CD14-positive monocyte (primary cell): Measurements from ENCODE around the gene NTN3. TPM values are rescaled to one million over a fixed set of nuclear protein-coding genes. Genes with fewer than 3 reads are reported as not detected.
A peak's percentile ranks its signal among the peaks of the same experiment; 100 is the strongest.

Experiments used
- DNase-seq, 3 donors: peaks; one replicate each; pipeline ENCODE4 v3.0.0-alpha.2; 2011 to 2022
- H2AFZ ChIP-seq: 2 replicates; pipeline ENCODE4 v1.6.0; 2012; ENCODE audit warnings: mild to moderate bottlenecking, low read depth, low read length, inconsistent platforms; ENCODE audit not compliant: insufficient read depth, poor library complexity, severe bottlenecking
- H3K27ac ChIP-seq, 2 donors: 1 replicate in 1 of 2; 2 replicates in 1 of 2; pipeline ENCODE4 v1.5.1; 2012 to 2013; ENCODE audit warnings: low read length in 2 of 2, control low read depth in 1 of 2, inconsistent platforms in 1 of 2, low read depth in 1 of 2, mild to moderate bottlenecking in 1 of 2
- H3K27me3 ChIP-seq, 2 donors: one replicate each; pipeline versions ENCODE4 v1.6.0 to v1.6.1; 2011 to 2013; ENCODE audit warnings: low read length in 2 of 2; ENCODE audit not compliant: control insufficient read depth in 2 of 2, insufficient read depth in 2 of 2
- H3K36me3 ChIP-seq, 2 donors: replicated peaks in 1 of 2; 1 replicate in 1 of 2; 2 replicates in 1 of 2; pipeline versions ENCODE4 v1.5.1 to v1.6.1; 2012 to 2013; ENCODE audit warnings: low read length in 2 of 2, control low read depth in 1 of 2, inconsistent platforms in 1 of 2, mild to moderate bottlenecking in 1 of 2; ENCODE audit not compliant: insufficient read depth in 2 of 2, control insufficient read depth in 1 of 2
- H3K4me1 ChIP-seq, 2 donors: 1 replicate in 1 of 2; 2 replicates in 1 of 2; pipeline versions ENCODE4 v1.5.1 to v1.6.1; 2012 to 2013; ENCODE audit warnings: low read length in 2 of 2, control low read depth in 1 of 2, inconsistent platforms in 1 of 2, mild to moderate bottlenecking in 1 of 2, moderate library complexity in 1 of 2; ENCODE audit not compliant: insufficient read depth in 2 of 2, control insufficient read depth in 1 of 2
- H3K4me2 ChIP-seq: replicated peaks from 2 replicates; pipeline ENCODE3; 2012; ENCODE audit warnings: low read length, moderate library complexity, mild to moderate bottlenecking; ENCODE audit not compliant: poor library complexity, severe bottlenecking; ENCODE audit errors: extremely low read depth
- H3K4me3 ChIP-seq, 3 experiments: fragments of 200-600 bp in 1 of 3; sonication (generic) in 1 of 3; replicated peaks in 1 of 3; 1 replicate in 2 of 3; 2 replicates in 1 of 3; pipeline ENCODE4 v1.5.1; 2011 to 2013; ENCODE audit warnings: low read length in 3 of 3, mild to moderate bottlenecking in 3 of 3, control low read depth in 2 of 3, low read depth in 2 of 3, inconsistent platforms in 1 of 3, moderate library complexity in 1 of 3
- H3K79me2 ChIP-seq: 2 replicates; pipeline ENCODE4 v1.6.0; 2012; ENCODE audit warnings: mild to moderate bottlenecking, control low read depth, inconsistent platforms, low read length, moderate library complexity; ENCODE audit not compliant: insufficient read depth
- H3K9ac ChIP-seq: 2 replicates; pipeline ENCODE4 v1.6.0; 2017; ENCODE audit warnings: low read length, mild to moderate bottlenecking; ENCODE audit not compliant: insufficient read depth, poor library complexity, severe bottlenecking
- H3K9me3 ChIP-seq, 2 donors: replicated peaks in 1 of 2; 1 replicate in 1 of 2; 2 replicates in 1 of 2; pipeline versions ENCODE4 v1.5.1 to v1.6.1; 2012 to 2013; ENCODE audit warnings: low read length in 2 of 2, control low read depth in 1 of 2; ENCODE audit not compliant: control insufficient read depth in 1 of 2, insufficient read depth in 1 of 2
- H4K20me1 ChIP-seq: 2 replicates; pipeline ENCODE4 v1.6.0; 2012; ENCODE audit warnings: mild to moderate bottlenecking, low read length, control low read depth, moderate library complexity; ENCODE audit not compliant: insufficient read depth
- H3K27ac Mint-ChIP-seq, 7 donors: one replicate each; pipeline ENCODE4 v1.8.0; 2020; ENCODE audit warnings: mild to moderate bottlenecking in 7 of 7, mixed read lengths in 7 of 7, moderate library complexity in 6 of 7, inconsistent platforms in 2 of 7
- H3K27me3 Mint-ChIP-seq, 3 donors: one replicate each; pipeline ENCODE4 v1.8.0; 2021 to 2022; ENCODE audit warnings: low read depth in 3 of 3, mild to moderate bottlenecking in 3 of 3, mixed read lengths in 3 of 3, moderate library complexity in 3 of 3, inconsistent platforms in 1 of 3
- H3K36me3 Mint-ChIP-seq, 2 donors: one replicate each; pipeline ENCODE4 v1.8.0; 2020; ENCODE audit warnings: mixed read lengths in 2 of 2, inconsistent platforms in 1 of 2, mild to moderate bottlenecking in 1 of 2
- H3K4me1 Mint-ChIP-seq: one replicate; pipeline ENCODE4 v1.8.0; 2020; ENCODE audit warnings: mild to moderate bottlenecking, mixed read lengths
- H3K4me3 Mint-ChIP-seq, 2 donors: one replicate each; pipeline ENCODE4 v1.8.0; 2020; ENCODE audit warnings: mild to moderate bottlenecking in 2 of 2, mixed read lengths in 2 of 2, moderate library complexity in 1 of 2
- H3K9me3 Mint-ChIP-seq, 7 donors: one replicate each; pipeline ENCODE4 v1.8.0; 2020 to 2022; ENCODE audit warnings: mixed read lengths in 7 of 7, mild to moderate bottlenecking in 6 of 7, moderate library complexity in 6 of 7, inconsistent platforms in 2 of 7
- CTCF ChIP-seq: fragments of 200-600 bp; IDR thresholded peaks from one replicate; pipeline ENCODE4 v1.8.0; 2022; ENCODE audit warnings: antibody characterized with exemption, mild to moderate bottlenecking
- WGBS: methylation state at CpG from one replicate; pipeline ENCODE4 v1.1.5; 2013; ENCODE audit warnings: missing lambda C conversion rate; ENCODE audit not compliant: insufficient coverage; 5-methylcytosine and 5-hydroxymethylcytosine counted together
- intact Hi-C, 2 donors: fragments of 100-400 bp; cut with micrococcal nuclease; formaldehyde crosslinking; loops; one replicate each; pipeline versions ENCODE4 v1.15.0 to v1.15.1; 2023
- polyA plus RNA-seq, 3 donors: library from polyadenylated mRNA; depleted of rRNA in 1 of 3; unstranded in 2 of 3; stranded (reverse) in 1 of 3; fragments of 300-500 nt in 2 of 3; fragments of >200 nt in 1 of 3; fragmentation: Illumina TruSeq in 2 of 3; gene quantifications; 1 replicate in 2 of 3; 2 replicates in 1 of 3; pipeline ENCODE4 v1.2.3, GENCODE V29; 2012 to 2021

The NTN3 gene
- polyA plus RNA-seq, 3 donors: not detected

DNA sequence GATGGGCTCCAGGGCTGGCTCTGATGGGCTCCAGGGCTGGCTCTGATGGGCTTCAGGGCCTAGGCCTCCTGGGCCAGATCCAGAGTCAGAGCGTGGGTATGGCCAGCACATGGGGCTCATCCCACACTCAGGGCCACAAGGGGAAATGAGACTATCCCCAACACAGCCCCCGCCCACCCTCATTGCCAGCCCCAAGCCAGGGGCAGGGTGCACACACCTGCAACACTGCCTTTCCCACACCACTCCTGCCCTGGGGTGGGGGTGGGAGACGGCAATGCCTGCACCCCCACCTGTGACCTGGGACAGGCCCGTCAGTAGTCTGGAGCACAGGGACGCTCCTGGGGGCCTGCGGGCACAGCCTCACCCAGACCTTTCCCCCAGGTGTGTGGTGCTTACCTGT, 28.4 kb downstream of the NTN3 start:
- no peaks in the 10 kb centered on the region for H3K27me3 ChIP-seq
- Mint-ChIP-seq H3K36me3 (peaks cover 23 to 40% of the 10 kb centered on the region in 2 donors), H3K27me3 (no peaks in the 10 kb centered on the region), H3K27ac (no peak overlapping the region), H3K4me1 (peaks cover 18% of the 10 kb centered on the region), H3K4me3 (no peak overlapping the region), H3K9me3 (no peaks in the 10 kb centered on the region)
- no peak overlapping the region for H2AFZ ChIP-seq
- H3K79me2 ChIP-seq: peaks cover 10% of the 10 kb centered on the region
- WGBS: no CpG with 5 or more reads among the region's 6 CpGs
- intact Hi-C loops: no loop called here
- no peak overlapping the region for H3K4me2 ChIP-seq
- DNase-seq: no peak
- H3K4me1 ChIP-seq: peaks cover 29 to 32% of the 10 kb centered on the region in 2 donors
- no peaks in the 10 kb centered on the region for H3K9me3 ChIP-seq
- H3K9ac ChIP-seq: no peak overlapping the region
- H4K20me1 ChIP-seq: peaks cover 5% of the 10 kb centered on the region
- H3K27ac ChIP-seq: no peak overlapping the region
- peaks cover 23 to 34% of the 10 kb centered on the region in 2 donors for H3K36me3 ChIP-seq
- H3K4me3 ChIP-seq: no peak overlapping the region
- TF ChIP-seq CTCF: no peak

DNA sequence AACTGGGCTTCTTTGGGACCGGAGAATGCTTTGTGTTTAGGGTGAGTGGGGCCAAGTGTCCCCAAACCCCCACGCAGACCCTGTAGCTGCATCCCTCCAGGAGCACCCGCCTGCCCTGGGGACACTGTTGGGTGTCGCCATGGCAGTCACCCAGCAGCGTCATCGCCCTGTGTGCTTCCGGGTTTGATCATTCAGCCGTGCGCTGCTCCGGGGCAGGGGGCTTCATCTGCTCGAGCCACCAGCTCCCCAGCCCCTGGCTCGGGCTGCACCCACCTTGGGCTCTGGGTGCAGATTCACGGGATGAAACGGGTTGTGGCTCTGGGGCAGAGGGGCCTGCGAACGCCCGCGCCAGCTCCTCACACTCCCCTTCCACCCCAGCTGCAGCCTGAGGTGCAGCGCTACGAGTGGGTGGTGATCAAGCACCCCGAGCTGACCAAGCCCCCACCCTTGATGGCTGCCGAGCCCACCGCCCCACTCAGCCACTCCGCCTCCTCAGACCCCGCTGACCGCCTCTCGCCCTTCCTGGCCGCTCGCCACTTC, 28.9 kb downstream of the NTN3 start:
- no peak overlapping the region for H3K4me3 ChIP-seq
- H4K20me1 ChIP-seq: peaks cover 5% of the 10 kb centered on the region
- H3K27me3 Mint-ChIP-seq: no peaks in the 10 kb centered on the region
- no peaks in the 10 kb centered on the region for H3K9me3 Mint-ChIP-seq
- no peak overlapping the region for H3K4me3 Mint-ChIP-seq
- no peak overlapping the region for H3K27ac ChIP-seq
- intact Hi-C loops: loop anchor here (5.0 to 10.0 kb wide), 6 partner anchors 33 to 345 kb away; partner anchors contain the start of genes ABCA3 (in 1 of the 2), CCNF (in 1 of the 2) and TRAF7 (in 1 of the 2)
- no peak for DNase-seq
- WGBS: 95% methylated on average over 21 of the region's 29 CpGs
- H3K9me3 ChIP-seq: no peaks in the 10 kb centered on the region
- peaks cover 17% of the 10 kb centered on the region for H3K4me1 Mint-ChIP-seq
- H3K36me3 Mint-ChIP-seq: peaks cover 23 to 40% of the 10 kb centered on the region in 2 donors
- peaks cover 7% of the 10 kb centered on the region for H3K79me2 ChIP-seq
- H3K36me3 ChIP-seq: peaks cover 23 to 34% of the 10 kb centered on the region in 2 donors
- no peak overlapping the region for H3K4me2 ChIP-seq
- peak overlapping the region in 1 of 7 donors; percentile 33 for H3K27ac Mint-ChIP-seq
- no peak overlapping the region for H3K9ac ChIP-seq
- no peak for TF ChIP-seq CTCF
- no peak overlapping the region for H2AFZ ChIP-seq
- H3K4me1 ChIP-seq: peaks cover 27 to 30% of the 10 kb centered on the region in 2 donors
- no peaks in the 10 kb centered on the region for H3K27me3 ChIP-seq
